Measurements from ENCODE around the gene KRTAP19-7.

- TF ChIP-seq CTCF (IDR thresholded peaks at IDR 0.05; ENCODE audit: low read depth, low read length) (no peak), POLR2A (IDR thresholded peaks at IDR 0.05; ENCODE audit: extremely low read depth, insufficient read length) (no peak)
Measured at GRCh38 chr21:30561957-30562356, 843 bp upstream of the KRTAP19-7 start.

Data from NB4 (cell line).